HG03571 (cell line): ENCODE measurements around the gene SLC5A2.
"Not testable (repeated sequence)": the region's sequence is repeated elsewhere in the genome, so short reads cannot be mapped to it uniquely, and the experiment has no call there.

ENCODE experiments used
- ATAC-seq: cut with Tn5 transposase; IDR thresholded peaks from one replicate; pipeline ENCODE4 v1.9.1; 2021; ENCODE audit not compliant: unreplicated experiment

The SLC5A2 gene

GRCh38 chr16:31491778-31492418 is 9.0 kb downstream of the SLC5A2 start:
- ATAC-seq: no peak

DNA sequence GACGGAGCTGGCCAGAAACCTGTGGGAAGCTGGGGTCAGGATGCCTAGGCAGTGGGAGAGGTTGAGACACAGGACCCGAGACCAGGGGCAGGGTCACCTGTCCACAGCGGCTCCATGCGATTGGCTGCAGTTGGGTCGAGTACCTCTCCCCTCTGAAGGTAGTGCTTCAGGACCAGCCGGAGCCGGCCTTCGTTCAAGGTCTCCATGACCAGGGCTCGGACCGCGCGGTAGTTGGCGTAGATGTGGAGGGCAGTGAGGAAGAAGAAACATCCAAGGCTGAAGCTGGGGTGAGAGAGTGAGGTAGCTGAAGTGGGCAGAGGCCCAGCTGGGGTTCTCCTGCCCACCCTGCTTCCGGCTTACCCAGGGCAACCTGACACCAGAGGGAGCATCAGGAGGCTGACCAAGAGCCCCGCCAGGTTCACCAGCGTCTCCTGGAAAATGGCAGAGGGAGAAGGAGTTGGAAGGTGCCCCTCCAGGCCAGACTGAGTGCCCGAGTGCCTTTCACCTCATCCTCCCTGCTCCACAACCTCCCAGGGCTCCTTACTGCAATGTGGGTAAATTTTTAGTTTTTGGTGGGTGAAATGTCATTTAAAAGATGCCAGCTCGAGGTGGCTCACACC is 10.7 kb downstream of the SLC5A2 start:
- no peak for ATAC-seq

- ATAC-seq: no peak
Measured at GRCh38 chr16:31496670-31497069, 13.7 kb downstream of the SLC5A2 start.

GRCh38 chr16:31498493-31498892 is 15.6 kb downstream of the SLC5A2 start:
- ATAC-seq: no peak

GRCh38 chr16:31499928-31500327 is 17.0 kb downstream of the SLC5A2 start:
- no peak for ATAC-seq

GRCh38 chr16:31501226-31501965 is 18.5 kb downstream of the SLC5A2 start:
- no peak for ATAC-seq

DNA sequence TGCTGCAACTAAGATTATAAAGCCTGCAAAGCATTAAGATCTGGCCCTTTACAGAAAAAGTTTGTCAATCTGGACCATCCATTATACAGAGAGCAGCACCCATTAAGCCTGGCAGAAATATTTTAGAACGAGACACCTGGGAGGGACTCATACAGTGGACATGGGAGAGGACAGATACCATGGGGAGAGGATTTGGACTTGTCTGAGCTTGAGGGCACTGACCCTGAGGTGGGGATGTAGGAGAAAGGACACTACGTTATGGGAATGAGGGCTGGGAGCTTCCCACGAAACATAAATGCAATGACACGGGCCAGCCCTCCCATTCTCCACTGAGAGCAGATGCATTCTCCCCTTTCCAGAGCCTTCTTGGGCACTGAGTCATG is 19.0 kb downstream of the SLC5A2 start:
- no peak for ATAC-seq

DNA sequence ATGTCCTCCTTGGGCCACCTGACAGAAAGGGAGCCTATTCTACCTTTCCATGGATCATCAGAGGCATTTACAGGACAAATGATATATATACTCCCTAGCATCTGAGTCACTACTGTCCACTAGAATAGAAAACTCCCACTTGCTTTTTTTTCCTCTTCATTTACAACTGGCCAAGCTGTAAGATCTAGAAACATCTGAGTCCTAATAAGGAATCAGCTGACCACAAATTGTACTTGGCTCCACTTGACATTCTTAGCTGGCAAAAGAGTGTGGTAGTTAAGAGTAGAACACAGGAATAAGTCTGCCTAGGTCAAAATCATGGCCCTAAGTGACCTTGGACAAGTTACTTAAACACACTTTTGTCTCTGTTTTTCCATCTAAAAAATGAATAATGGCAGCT is 20.1 kb downstream of the SLC5A2 start:
- no peak for ATAC-seq

DNA sequence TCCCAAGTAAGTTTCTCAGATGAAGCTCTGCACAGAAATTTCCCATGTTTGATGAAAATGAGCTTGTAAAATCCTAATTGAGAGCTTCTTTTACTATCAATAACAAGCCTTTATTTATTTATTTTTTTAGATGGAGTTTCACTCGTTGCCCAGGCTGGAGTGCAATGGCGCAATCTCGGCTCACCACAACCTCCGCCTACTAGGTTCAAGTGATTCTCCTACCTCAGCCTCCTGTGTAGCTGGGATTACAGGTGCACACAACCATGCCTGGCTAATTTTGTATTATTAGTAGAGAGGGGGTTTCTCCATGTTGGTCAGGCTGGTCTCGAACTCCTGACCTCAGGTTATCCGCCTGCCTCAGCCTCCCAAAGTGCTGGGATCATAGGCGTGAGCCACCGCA is 20.6 kb downstream of the SLC5A2 start:
- not testable (repeated sequence) for ATAC-seq

DNA sequence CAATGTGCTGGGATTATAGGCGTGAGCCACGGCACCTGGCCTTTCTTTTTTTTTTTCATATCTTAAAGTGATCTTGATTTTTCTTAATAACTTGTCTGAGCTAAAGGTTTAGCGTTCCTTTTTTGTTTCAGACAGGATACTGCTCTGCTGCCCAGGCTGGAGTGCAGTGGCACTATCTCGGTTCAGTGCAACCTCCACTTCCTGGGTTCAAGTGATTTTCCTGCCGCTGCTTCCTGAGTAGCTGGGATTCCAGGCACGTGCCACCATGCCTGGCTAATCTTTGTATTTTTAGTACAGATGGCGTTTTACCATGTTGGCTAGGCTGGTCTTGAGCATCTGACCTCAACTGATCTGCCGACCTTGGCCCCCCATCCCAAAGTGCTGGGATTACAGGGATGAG is 21.2 kb downstream of the SLC5A2 start:
- no peak for ATAC-seq

DNA sequence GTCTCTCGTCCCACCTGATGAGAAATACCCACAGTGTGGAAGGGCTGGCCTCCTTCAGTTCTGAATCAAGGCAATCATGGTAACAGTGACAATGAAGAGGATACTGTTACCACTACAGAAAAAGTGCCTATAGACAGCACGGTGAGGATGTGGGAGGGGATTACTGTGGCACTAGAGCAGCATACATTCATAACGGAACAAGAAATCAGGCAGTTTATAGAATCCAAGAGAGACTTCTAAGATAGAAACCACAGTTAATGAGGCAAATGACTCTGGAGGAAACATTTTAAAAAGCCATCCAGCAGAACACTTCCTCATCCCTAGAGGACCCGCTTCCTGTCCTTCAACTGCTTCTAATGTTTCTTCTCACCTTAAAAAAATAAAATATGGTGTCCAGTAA is 22.6 kb downstream of the SLC5A2 start:
- ATAC-seq: no peak

- peak; percentile 2 for ATAC-seq
Measured at GRCh38 chr16:31507617-31507928, 24.6 kb downstream of the SLC5A2 start.

- peak; percentile 92 for ATAC-seq
Measured at GRCh38 chr16:31507929-31508705, 25.2 kb downstream of the SLC5A2 start, which contains the start of gene RUSF1. Gene RUSF1, minus strand, starts transcription at chr16:31508391. Its CDS starts 18 bp downstream, at chr16:31508373.

DNA sequence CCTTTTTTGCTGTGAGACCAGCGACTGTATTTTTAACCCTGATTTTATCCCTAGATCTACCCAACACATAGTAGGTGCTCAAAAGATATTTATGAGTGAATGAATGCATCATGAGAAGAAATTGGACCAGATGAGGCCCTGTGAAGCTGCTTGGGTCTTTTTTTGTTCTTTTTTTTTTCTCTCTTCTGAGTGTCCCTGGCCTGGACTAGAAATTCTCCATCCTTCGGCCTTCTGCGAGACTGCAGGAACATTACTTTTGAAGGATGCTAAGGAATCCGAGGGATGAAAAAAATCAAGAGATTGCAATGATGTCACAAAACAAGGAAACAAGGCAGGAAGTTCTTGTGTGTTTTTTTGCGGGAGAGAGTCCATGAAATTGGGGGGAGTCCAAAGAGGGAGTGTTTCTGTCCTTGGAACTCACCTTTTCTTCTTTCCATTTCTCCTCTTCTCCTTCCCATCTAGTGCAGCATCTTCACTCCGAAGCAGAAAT is 25.8 kb downstream of the SLC5A2 start:
- no peak for ATAC-seq

DNA sequence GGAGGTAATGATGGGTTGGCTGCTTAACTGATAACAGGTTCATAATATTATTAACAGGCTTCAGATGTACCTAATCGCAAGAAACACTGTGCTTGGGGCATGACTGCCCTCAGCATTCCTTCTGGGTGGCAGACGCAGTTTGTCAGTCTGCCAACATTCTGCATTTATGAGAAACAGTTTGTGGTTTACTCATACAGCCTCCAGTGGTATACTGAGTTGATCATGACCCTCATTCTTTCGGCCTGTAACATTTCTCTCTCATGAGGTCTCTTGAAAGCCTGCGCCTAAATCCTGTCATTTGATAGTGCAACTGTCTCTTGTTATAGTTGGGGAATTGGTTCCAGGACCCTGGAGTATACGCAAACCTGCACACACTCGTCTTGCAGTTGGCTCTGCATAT is 30.2 kb downstream of the SLC5A2 start:
- ATAC-seq: no peak

- no peak for ATAC-seq
Measured at GRCh38 chr16:31513884-31514283, 31.0 kb downstream of the SLC5A2 start.

- ATAC-seq: no peak
Measured at GRCh38 chr16:31517800-31518402, 35.0 kb downstream of the SLC5A2 start.

DNA sequence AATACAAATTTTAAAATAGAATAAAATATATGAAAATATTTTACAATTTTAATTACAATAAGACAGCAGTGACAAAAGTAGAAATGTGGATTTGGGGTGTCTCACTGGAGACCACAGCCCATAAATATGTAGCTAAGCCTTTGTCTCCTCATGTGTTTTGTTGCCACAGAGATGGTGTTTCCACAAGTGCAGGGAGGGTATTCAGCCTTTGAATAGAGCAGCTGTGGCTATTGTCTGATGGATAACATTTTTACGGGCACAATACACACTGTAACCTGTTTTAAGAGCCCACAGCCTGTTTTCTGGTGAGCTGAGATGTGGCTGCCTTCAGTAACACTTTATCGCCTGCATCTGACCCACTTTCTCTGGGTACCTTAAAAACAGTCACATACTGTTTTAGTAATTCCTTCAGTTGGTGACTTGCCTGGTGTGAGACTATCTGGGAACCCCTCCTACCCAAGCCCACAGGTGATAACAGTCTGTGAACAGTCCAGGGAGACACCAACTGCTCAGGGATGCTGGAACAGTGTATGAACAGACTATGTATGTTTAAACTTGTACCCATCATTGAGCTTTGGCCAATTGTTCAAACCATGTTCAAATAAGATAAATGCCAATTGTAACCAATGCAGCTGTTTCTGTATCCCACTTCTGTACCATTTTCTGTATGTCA is 37.0 kb downstream of the SLC5A2 start:
- ATAC-seq: no peak

DNA sequence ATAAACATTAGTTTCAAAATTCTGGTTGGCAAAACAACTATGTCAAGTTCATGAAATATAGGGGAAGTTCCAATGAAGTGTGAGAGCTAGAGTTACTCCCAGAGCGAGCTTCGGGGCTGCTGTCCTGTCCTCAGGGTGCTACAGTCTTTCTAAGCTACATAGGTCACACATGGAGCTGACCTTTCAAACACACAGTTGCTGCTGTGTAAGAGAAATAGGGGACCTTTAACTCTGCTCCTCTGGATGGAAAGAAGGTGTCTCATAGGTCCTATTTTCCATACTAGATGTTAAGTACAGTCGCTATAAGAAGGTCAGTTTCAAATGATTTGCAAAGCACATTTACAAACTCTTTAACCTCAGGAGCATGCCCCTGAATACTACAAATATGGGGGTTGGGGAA is 38.4 kb downstream of the SLC5A2 start:
- no peak for ATAC-seq

GRCh38 chr16:31522071-31522470 is 39.1 kb downstream of the SLC5A2 start:
- ATAC-seq: no peak
